Erythroblast (primary cell): ENCODE results near the gene C10orf62.

Experiments used
- DNase-seq, 2 experiments: peaks; one replicate each; lab custom pipeline; 2025; lab: John Stamatoyannopoulos, UW
- GATA1 ChIP-seq: IDR thresholded peaks from 2 replicates; pipeline ENCODE4 v1.6.1; 2011; ENCODE audit warnings: low read depth, mild to moderate bottlenecking, control low read depth, low read length, moderate library complexity
- POLR2A ChIP-seq: IDR thresholded peaks from 2 replicates; pipeline ENCODE4 v1.6.1; 2011; ENCODE audit warnings: mild to moderate bottlenecking, low read length

Gene C10orf62, protein sequence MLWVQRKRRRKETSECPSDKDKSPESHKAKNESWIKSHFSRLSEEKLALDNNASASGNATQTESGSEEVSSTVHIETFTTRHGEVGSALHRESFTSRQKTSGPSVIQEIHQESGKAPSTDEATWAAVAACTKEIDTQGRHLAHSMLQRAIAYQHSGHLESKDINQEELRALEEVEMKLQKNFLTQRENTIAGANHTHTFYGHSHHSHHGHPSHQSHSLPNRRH

GRCh38 chr10:97589479-97589878, at the start of gene C10orf62:
C10orf62 (plus strand) TSS chr10:97589721; CDS start chr10:97589898, 177 bp downstream.
- TF ChIP-seq GATA1 (no peak), POLR2A (no peak)
- DNase-seq = no peak

- TF ChIP-seq POLR2A (no peak), GATA1 (no peak)
- DNase-seq = no peak
Measured at GRCh38 chr10:97540669-97541500, 48.6 kb upstream of the C10orf62 start.

DNA sequence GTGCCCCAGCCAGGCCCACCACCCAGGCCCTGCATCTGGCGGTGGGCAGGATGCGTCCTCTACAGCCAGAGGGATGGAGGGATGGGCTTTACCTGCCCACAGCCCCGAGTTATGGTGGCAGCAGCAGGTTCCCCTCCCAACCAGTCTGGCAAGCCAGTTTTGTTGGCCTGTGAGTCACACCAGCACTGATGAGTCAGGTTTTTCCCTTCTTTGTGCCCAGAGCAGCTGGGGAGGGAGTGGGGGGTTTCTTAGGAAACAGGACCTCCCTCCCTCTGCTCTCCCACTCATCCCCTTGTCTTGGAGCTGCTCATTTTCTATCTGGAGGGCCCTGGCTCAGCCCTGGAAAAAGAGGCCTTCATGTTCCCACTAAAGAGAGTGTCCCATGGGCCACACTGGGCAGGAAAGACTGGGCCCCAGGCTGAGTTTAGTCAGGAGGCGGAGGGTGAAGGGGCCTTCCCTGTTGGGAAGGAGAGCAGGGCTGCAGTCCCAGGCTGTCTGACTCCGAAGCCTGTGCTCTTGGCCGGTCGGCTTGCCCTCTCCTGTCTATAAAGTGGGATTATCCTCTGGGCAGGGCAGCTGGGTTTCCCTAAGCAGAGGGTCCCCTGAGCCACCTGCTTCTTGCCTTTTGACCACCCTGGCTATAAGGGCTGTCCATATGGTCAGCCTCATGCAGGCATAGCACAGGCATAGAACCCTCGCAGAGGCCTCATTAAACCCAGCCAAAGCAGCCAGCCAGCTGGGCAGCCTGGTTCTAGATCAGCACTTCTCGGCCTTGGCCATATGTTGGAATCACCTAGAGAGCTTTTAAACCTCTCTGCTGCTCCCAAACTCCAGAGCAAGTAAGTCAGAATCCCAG, 47.1 kb upstream of the C10orf62 start:
- peak in 1 of 2 experiments; percentile 48 for DNase-seq
- no peak for TF ChIP-seq POLR2A

DNA sequence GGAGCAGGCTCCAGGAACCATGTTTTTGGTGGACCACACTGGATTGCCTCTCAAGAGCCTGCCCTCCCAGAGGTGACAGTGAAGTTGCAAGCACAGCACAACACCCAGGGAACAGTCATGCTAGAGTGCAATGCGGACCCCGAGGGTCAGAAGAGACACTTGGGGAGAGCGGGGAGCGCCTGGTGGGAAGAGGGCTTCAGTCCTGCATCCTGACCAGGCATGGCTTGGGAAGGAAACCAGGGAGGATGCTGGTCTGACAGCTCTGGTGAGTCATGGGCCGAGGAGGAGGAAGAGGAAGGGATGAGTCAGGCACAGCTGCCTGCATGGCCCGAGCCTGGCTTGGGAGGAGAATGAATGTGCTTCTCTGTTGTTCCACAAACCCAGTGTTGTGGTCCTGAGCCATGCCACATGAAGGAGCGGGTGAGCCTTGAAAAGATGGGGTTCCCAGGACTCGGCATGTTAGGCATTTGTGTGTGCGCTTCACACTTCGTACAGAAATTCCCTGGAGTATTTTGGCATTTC, 46.4 kb upstream of the C10orf62 start:
- TF ChIP-seq POLR2A (no peak), GATA1 (no peak)
- peak in 1 of 2 experiments; percentile 55 for DNase-seq

DNA sequence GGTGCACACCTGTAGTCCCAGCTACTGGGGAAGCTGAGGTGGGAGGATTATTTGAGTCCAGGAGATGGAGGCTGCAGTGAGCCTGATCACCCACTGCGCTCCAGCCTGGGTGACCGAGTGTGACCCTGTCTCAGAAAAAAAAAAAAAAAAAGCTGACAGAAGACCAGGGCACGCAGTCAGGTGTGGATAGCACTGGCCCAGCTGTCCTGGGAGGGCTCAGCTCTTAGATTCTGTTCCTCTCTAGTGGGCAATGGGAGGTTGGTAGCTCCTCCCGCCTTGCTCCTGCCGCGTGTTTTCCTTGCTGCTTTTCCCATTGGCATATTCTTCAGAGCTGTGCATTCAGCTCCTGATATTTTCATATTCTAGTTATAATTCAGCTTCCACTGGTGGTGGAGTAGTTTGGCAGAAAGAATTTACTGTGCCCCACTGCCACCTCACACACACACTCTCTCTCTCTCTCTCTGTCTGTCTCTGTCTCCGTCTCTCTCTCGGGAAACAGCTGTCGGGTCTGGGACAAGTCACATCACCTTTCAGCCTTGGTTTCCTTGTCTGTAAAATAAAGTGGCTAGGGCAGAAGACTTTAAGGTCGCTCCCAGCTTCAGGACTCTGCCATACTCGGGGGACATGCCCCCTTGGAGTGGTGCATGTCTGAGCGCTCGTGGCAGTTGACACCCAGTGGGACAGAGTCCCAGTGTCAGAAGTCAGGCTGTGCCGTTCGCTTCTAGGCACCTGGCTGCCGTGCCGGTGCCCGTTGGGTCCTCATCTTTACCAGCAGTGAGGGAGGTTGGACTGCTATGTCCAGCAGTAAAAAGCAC, 42.9 kb upstream of the C10orf62 start:
- DNase-seq = no peak
- TF ChIP-seq GATA1 (no peak), POLR2A (no peak)

- TF ChIP-seq POLR2A (no peak), GATA1 (no peak)
- DNase-seq = no peak
Measured at GRCh38 chr10:97547271-97547600, 42.3 kb upstream of the C10orf62 start.

- no peak for DNase-seq
- TF ChIP-seq GATA1 (no peak), POLR2A (no peak)
Measured at GRCh38 chr10:97547962-97548361, 41.6 kb upstream of the C10orf62 start.

GRCh38 chr10:97548828-97549455, 40.6 kb upstream of the C10orf62 start:
- DNase-seq = no peak
- TF ChIP-seq POLR2A (no peak), GATA1 (no peak)

DNA sequence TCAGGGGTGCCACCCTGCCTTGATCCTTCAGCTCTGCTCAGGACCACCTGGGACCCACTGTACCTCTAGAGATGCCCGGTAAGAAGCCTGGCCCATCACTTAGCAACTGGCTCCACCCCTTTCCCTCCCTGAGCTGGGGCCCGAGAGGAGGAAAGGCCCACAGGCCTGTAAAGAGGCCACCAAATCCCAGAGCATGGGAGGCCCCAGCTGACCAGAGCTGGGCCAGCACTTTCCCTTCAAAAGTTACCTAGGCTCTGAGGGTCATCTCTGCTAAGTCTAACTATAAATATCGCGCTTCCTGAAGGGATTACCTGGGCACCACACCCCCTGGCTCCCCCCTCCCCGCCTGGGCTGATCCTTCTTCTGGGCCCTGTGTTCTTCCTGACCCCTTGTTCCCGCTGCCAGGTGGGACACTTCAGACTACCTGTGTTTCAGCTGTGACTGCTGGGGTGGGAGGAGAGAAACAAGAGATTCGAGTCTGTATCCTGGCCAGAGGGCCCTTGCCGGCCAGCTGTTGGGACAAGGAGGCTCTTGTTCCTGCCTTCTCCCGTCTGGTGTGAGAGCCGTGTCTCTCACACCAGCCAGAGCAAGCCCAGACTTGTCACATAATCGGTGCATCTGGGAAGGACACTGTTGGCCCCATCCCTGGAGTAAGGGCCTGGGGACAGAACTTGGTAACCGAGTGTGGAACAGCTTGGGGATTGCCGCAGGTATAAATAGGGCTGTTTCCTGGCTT, 39.8 kb upstream of the C10orf62 start:
- DNase-seq = no peak
- no peak for TF ChIP-seq GATA1
- no peak for TF ChIP-seq POLR2A

- peak in 1 of 2 experiments; percentile 11 for DNase-seq
- no peak for TF ChIP-seq POLR2A
- TF ChIP-seq GATA1 = no peak
Measured at GRCh38 chr10:97550336-97551149, 39.0 kb upstream of the C10orf62 start.

GRCh38 chr10:97551271-97551670, 38.2 kb upstream of the C10orf62 start:
- TF ChIP-seq POLR2A (no peak), GATA1 (no peak)

More at GRCh38 chr10:97551271-97551670, 38.2 kb upstream of the C10orf62 start:
- no peak for DNase-seq
